ENCODE measurements around the gene IGF2BP2. TPM values are rescaled to one million over a fixed set of nuclear protein-coding genes. Genes with fewer than 3 reads are reported as not detected.
"Not testable (repeated sequence)": the region's sequence is repeated elsewhere in the genome, so short reads cannot be mapped to it uniquely, and the experiment has no call there.

Gene IGF2BP2
- total RNA-seq, 1 donor from 2014 or later: 19.0 TPM

- no peak for DNase-seq (ENCODE audit: low read depth in 2 of 2)
Observed at GRCh38 chr3:185667574-185667973, 157.3 kb downstream of the IGF2BP2 start.

- no peak for DNase-seq (ENCODE audit: low read depth in 2 of 2)
Observed at GRCh38 chr3:185663929-185664328, 160.9 kb downstream of the IGF2BP2 start.

- no peak for DNase-seq (ENCODE audit: low read depth in 2 of 2)
Observed at GRCh38 chr3:185661772-185662171, 163.1 kb downstream of the IGF2BP2 start.

GRCh38 chr3:185661296-185661695, 163.5 kb downstream of the IGF2BP2 start:
- not testable (repeated sequence) for DNase-seq (ENCODE audit: low read depth in 2 of 2)

DNA sequence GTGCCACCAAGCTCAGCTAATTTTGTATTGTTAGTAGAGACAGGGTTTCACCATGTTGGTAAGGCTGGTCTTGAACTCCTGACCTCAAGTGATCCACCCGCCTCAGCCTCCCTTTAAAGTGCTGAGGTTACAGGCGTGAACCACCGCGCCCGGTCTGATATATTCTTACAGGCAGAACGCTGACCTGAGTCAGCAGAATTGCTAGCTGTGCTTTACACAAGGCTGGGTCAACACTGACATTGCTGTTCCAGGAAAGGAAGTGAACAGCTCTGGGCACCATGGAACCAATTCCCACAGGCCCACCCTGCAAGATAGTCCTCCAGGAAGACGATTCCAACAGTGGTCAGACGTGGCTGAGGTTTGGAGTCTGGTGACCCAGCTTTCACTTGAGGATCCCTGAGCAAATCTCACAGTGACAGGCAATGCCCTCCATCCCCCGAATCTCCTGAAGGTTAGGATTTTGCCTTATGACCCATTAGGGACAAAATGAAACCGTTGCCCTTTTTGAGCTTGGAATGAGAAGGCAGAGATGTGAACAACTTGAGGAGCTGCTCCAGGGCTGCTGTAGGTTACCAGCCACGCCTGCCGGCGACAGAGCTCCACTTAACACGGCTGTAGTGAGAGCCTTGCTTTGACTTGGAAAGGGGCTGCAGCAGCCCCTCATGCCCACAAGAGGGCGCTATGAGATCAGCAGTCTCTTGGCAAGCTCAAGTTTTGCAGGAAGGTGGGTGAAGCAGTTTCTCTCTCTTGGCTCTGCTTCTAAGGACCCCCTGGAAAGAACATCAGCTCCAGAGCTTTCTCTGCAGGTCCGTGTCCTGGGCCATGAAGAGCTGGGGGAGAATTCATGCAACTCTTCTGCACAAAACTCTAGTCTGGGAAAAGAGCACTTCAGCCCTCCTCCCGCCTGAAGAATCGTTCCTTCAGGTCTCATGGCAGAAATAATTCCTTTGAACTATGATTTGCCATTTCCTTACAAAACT, 164.6 kb downstream of the IGF2BP2 start:
- peak; percentile 86 to 89 for DNase-seq (ENCODE audit: low read depth in 2 of 2)

GRCh38 chr3:185658943-185659342, 165.9 kb downstream of the IGF2BP2 start:
- no peak for DNase-seq (ENCODE audit: low read depth in 2 of 2)

DNA sequence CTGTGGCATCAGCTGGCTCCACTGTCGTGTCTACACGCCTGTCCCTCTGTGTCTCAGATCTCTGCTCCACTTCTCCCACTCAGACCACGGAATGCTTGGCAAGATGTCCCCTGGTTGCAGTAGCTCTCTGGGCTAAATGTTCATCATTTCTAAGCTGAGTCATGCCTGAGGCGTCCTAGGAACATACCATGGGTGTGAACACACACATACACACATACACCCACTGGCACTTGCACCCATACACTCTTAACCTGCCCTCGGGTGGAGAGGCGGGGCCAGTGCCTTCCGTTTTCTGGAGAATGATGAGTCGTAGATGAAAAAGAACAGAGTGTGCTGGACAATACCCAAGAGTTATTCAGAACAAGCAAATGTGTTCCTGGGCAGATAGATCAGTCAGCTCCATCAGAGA, 166.3 kb downstream of the IGF2BP2 start:
- peak; percentile 27 to 87 for DNase-seq (ENCODE audit: low read depth in 2 of 2)

GRCh38 chr3:185657691-185658503, 166.9 kb downstream of the IGF2BP2 start:
- no peak for DNase-seq (ENCODE audit: low read depth in 2 of 2)

GRCh38 chr3:185657211-185657610, 167.6 kb downstream of the IGF2BP2 start:
- DNase-seq (ENCODE audit: low read depth in 2 of 2): no peak

DNA sequence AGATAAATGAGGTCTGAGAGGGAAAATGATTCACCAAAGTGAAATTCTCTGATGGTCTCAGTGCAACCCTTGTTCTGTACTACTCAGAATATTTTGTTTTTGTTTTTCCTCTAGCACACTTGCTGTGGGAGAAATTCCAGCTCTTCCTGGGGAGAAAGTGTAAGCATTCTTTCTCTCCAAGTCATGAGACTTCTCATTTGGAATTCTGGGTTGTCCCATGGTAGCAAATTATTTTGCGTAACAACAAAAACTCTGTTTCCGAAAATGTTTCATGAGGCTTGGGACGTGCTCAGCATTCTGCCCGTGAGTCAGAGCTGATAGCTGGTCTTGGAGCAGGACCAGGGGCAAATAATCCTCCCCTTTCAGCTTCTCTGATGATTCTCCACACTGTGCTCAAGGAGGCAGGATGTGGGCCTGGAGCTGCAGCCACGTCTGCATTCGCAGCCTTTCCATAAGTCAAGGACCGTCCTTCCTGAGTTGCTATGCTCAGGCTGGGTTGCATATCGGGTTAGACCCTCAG, 168.5 kb downstream of the IGF2BP2 start:
- DNase-seq (ENCODE audit: low read depth in 2 of 2): peak; percentile 50 to 95

DNA sequence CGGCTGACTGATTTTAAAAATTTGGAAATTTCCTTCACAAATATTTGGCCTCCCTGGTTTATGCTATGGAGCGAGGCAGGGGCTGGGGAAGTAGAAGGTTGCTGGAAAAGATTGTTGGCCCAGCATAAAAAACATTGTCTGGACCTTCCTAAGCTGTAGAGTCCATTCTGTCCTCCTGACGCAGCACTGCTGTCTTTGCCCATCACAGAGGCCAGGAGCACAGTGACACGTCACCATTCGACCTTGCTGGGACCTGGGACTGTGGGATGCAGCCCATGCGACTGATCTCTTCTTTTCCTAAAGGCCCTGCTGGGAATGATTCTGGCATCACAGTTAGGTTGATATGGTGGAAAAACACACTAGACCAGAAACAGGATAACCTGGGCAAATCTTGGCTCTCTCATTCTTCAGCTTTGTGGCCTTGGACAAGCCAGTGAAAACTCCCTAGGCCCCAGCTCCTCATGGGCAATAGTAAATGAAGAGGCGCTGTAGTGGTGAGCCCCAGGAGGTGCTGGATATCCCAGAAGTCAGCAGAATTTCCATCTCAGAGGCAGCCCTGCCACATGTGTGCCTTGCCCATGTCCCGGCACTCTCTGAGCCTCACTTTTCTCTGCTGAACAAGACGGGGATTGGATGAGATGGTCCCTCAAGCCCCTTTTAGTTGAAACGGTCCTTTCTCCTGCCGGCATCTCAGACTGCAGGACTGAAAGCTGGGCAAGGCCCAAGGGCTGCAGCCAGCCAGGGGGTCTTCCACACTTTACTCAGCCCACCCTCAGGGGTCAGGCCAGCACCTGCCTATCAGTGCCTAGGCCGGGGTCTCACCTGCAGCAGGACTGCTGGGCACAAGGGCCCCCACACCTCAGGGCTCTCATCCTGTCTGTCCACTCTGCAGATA, 169.2 kb downstream of the IGF2BP2 start:
- DNase-seq (ENCODE audit: low read depth in 2 of 2): no peak

GRCh38 chr3:185654758-185655145, 170.1 kb downstream of the IGF2BP2 start:
- no peak for DNase-seq (ENCODE audit: low read depth in 2 of 2)

- no peak for DNase-seq (ENCODE audit: low read depth in 2 of 2)
Observed at GRCh38 chr3:185653949-185654757, 170.7 kb downstream of the IGF2BP2 start.

DNA sequence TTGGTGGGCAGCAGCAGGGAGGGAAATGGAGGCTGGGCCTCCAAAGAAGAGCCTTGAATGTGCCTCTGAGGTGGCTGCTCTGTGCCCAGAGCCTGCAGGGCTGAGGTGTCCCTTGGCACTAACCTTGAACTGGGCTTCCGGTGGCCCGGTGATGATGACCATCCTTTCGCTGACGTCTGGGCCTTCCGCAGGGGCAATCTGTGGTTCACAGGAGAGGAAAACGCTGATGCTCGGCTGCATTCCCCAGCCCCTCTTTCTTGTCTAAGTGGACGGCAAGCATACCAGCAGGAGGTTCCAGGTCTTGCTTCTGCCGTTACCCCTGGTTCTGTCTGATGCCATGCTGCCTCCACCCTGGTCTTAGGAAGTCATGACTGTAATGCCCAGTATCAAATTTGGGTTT, 172.9 kb downstream of the IGF2BP2 start:
- no peak for DNase-seq (ENCODE audit: low read depth in 2 of 2)

GRCh38 chr3:185649414-185649813, 175.4 kb downstream of the IGF2BP2 start:
- DNase-seq (ENCODE audit: low read depth in 2 of 2): peak in 1 of 2 donors; percentile 76

DNA sequence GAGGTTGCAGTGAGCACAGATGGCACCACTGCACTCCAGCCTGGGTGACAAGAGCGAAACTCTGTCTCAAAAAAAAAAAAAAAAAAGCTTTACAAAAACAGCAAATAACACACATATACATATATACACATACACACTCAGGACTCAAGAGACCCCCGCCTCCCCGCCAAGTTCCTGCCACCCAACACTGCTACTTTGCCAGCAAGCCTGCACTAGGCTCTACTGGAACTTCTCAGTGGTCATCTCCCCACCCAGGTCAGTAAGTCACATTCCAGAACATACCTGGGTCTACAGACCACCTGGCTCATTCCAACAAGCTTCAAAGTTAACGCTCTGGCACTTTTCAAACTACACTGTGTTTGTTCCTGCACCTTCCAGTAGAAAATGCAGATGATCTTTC, 176.4 kb downstream of the IGF2BP2 start:
- no peak for DNase-seq (ENCODE audit: low read depth in 2 of 2)

GRCh38 chr3:185647880-185648210, 177.0 kb downstream of the IGF2BP2 start:
- no peak for DNase-seq (ENCODE audit: low read depth in 2 of 2)

- no peak for DNase-seq (ENCODE audit: low read depth in 2 of 2)
Observed at GRCh38 chr3:185647134-185647879, 177.5 kb downstream of the IGF2BP2 start.

- no peak for DNase-seq (ENCODE audit: low read depth in 2 of 2)
Observed at GRCh38 chr3:185646382-185647133, 178.3 kb downstream of the IGF2BP2 start.

Measured in lung microvascular endothelial cell (primary cell).